Measurements from ENCODE around the gene TMEM179B. TPM values are rescaled to one million over a fixed set of nuclear protein-coding genes. Genes with fewer than 3 reads are reported as not detected.

Gene TMEM179B
- total RNA-seq, 2 experiments from 2014 or later = 42.4 to 43.0 TPM

DNA sequence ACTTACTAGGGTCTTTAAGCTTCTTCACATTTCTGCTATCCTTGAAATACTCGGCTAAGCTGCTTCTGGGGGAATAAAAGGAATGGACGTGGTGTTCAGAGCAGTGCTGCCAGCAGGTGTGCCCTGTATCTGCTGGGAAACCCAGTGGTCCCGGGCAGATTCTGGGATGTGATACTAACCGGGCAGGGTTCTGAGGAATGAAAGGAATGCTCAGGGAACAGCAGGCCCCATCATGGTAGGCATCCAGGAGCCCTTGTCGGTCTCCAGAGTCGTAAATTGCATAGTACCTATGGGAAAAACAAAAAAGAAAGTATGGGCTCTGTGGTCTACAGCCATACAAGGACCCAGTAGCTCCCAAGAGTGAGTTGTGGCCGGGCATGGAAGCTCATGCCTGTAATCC is 9.1 kb downstream of the TMEM179B start:
- H3K27ac Mint-ChIP-seq = no peak overlapping the region
- DNase-seq (no peak), ATAC-seq (no peak)
- peaks cover 57% of the 10 kb centered on the region for H3K36me3 Mint-ChIP-seq
- H3K4me1 Mint-ChIP-seq = peaks cover 11% of the 10 kb centered on the region
- CTCF ChIA-PET = interaction anchor here (3.2 kb wide), 1 partner anchor 9 kb away, joined by 26 read pairs; the partner anchor contains the start of gene TMEM179B
- no peaks in the 10 kb centered on the region for H3K27me3 Mint-ChIP-seq
- H3K4me3 Mint-ChIP-seq = no peak overlapping the region
- H3K9me3 Mint-ChIP-seq (ENCODE audit: low read depth) = no peaks in the 10 kb centered on the region

DNA sequence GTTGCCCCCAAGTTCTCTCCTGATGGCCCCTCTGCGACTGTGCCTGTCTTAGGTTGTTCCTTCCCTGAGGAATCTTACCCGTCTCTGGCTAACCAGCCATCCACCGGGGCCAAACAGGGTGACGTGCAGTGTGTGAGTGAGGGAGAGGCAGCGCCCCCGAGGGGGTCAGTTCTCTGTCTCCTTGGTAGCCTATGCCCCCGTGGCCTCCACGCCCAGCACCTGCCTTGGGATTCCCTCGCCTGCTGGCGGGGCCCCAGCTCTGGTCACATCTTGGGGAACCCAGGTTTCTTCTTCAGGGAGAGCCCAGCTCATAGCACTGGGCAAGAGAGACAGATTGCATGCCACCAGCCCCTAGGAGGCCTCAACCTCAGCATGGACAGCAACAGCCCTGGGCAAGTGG is 12.3 kb downstream of the TMEM179B start:
- no peaks in the 10 kb centered on the region for H3K9me3 Mint-ChIP-seq (ENCODE audit: low read depth)
- H3K4me1 Mint-ChIP-seq = peaks cover 29% of the 10 kb centered on the region
- ATAC-seq (peak; percentile 4), DNase-seq (no peak)
- no peaks in the 10 kb centered on the region for H3K27me3 Mint-ChIP-seq
- no peak overlapping the region for H3K27ac Mint-ChIP-seq
- peaks cover 60% of the 10 kb centered on the region for H3K36me3 Mint-ChIP-seq
- CTCF ChIA-PET = interaction anchor here (2.9 to 5.9 kb wide), 2 partner anchors 9 to 13 kb away, joined by 9 to 40 read pairs; partner anchors contain the start of gene TMEM179B
- H3K4me3 Mint-ChIP-seq = no peak overlapping the region

DNA sequence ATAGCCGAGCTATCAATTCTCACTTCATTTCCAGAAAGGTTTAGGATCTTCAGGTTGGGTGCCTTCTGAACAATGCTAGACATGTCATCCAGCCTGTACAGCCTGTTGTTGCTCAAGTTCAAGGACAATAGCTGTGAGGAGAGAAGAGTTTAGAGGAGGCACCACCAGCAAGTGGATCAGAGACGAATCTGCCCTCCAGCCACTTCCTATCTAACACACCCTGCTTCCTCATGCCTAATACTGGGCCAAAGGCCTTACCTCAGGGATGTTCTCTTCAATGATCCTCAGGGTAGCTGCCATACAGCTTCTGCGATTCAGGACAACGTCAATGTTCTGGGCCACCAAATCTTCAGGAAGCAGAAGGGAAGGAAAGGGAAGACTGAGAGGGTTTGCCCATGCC is 13.9 kb downstream of the TMEM179B start:
- no peaks in the 10 kb centered on the region for H3K9me3 Mint-ChIP-seq (ENCODE audit: low read depth)
- H3K4me1 Mint-ChIP-seq = peaks cover 36% of the 10 kb centered on the region
- no peak overlapping the region for H3K4me3 Mint-ChIP-seq
- CTCF ChIA-PET = interaction anchor here (0.6 to 5.9 kb wide), 4 partner anchors 11 to 40 kb away, joined by 3 to 40 read pairs (median 6); partner anchors contain the start of gene TMEM179B
- ATAC-seq (no peak), DNase-seq (no peak)
- no peaks in the 10 kb centered on the region for H3K27me3 Mint-ChIP-seq
- peak overlapping the region; percentile 24 for H3K27ac Mint-ChIP-seq
- peaks cover 51% of the 10 kb centered on the region for H3K36me3 Mint-ChIP-seq

DNA sequence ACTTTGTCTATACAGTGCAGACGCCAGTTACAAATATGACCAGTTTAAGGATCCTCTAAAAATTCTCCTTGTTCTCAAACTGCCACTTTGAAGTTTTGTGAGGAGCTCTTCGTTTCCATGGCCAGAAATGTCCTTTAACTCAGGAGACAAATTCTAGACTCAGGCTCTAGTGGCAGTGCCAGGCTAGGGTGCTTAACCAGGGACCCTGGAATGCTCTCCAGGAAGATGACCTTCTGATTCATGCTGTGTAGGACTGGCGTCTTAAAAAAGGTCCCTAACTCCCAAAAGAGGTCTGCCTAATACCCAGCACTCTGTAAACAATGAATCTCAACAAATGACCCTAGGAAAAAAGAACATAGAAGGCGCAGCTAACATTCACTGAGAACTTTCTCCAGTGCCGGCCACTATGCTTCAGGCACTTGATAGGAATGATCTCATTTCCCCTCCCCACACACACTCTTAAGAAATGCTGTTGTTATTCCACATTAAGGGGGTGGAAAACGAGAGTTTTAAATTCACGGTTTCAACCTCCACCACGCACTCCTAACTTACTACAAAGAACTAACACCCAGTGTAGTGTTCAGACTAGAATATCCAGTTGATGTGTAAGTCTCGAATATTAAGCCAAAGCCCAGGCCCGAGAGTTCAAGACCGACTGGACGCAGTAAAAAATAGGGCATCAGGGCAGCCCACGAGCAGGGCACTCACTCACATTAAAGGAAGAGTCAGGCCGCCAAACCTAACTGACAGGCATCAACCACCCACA is 17.3 kb downstream of the TMEM179B start:
- peaks cover 51% of the 10 kb centered on the region for H3K4me1 Mint-ChIP-seq
- no peaks in the 10 kb centered on the region for H3K27me3 Mint-ChIP-seq
- CTCF ChIA-PET = interaction anchor here (1.3 to 5.9 kb wide), 2 partner anchors 18 to 77 kb away, joined by 3 to 40 read pairs; partner anchors contain the start of genes HNRNPUL2 and TMEM179B
- H3K36me3 Mint-ChIP-seq = peaks cover 37% of the 10 kb centered on the region
- H3K27ac Mint-ChIP-seq = peak overlapping the region; percentile 98
- H3K4me3 Mint-ChIP-seq = peak overlapping the region; percentile 99
- no peak for ATAC-seq
- DNase-seq = no peak
- H3K9me3 Mint-ChIP-seq (ENCODE audit: low read depth) = no peaks in the 10 kb centered on the region

DNA sequence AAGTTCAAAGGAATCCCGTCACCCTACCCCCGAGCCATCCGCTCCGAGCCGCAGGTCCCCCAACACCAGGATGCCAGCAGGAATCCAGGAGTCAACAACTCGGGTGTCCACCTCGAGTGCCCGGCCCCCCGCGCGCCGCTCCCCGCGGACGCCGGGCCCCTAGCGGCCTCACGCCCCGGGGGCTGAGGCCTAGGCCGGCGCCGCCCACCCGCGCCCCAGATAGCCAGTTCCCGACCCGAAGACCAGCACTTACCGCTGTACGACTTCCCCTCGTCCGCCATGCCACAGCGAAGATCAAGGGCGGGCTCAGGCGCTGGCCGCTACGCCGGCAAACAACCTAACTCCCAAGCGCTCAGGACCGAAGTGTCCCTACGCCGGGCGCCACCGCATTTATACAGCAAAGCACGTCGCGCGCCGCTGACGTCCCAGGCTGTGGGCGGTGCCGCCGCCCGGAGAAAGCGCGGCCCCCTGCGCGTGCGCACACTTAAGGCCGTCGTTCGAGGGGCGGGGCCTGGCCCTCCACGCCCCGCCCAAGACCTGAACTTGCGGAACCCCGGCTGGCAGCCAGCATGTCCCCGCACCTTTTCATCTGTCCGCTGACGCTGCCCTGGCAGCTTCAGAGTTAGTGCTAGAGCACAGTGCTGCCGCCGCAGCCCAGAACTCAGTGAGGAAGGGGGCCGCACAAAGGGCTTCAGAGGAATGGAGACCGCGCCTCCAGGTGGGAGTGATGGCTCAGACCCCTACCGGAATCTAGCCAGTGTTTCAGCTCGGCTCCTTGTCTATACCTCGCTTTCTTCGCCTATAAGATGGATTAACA is 18.1 kb downstream of the TMEM179B start, which contains the start of gene NXF1:
Gene NXF1, minus strand, starts transcription at position 365 of the 817 bp plus-strand sequence. Its CDS starts 84 bp downstream, at position 281.
- CTCF ChIA-PET = interaction anchor here (0.5 to 5.9 kb wide), 13 partner anchors 11 to 100 kb away, joined by 3 to 40 read pairs (median 4); partner anchors contain the start of genes HNRNPUL2, SLC3A2 and TMEM179B
- peak within 1 kb of the TSS; percentile 98 for H3K27ac Mint-ChIP-seq

DNA sequence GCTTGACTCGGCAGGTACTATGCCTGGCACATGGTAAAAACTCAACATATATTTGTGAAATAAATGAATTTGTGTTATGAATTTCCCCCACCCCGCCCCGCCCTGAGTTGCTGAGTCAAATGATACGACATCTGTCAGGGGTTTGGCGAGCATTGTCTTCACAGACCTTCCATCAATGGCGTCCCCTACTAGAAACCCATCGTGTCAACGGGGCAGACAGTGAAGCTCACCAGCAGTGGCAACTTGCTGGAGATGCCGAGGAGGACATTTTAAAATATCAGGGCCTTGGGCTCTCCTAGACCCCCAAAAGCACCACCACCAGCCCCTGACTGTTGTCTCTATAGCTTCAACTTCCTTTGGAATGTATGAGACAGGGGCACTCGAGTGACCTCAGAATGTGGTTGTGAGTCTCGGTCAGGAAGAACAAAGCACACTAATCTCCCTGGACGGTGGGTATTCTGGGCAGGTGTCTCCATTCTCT is 18.8 kb downstream of the TMEM179B start:
- CTCF ChIA-PET = interaction anchor here (0.6 to 3.2 kb wide), 11 partner anchors 10 to 214 kb away, joined by 3 to 24 read pairs (median 4); partner anchors contain the start of genes SLC3A2, TMEM179B and TUT1

More for the DNA sequence above, 18.1 kb downstream of the TMEM179B start, which contains the start of gene NXF1:
- ATAC-seq (peak; percentile 83), DNase-seq (peak; percentile 95)
- Mint-ChIP-seq H3K9me3 (ENCODE audit: low read depth) (no peaks in the 10 kb centered on the region), H3K4me1 (peaks cover 49% of the 10 kb centered on the region), H3K4me3 (peak within 1 kb of the TSS; percentile 99), H3K36me3 (peaks cover 34% of the 10 kb centered on the region), H3K27me3 (no peaks in the 10 kb centered on the region)

DNA sequence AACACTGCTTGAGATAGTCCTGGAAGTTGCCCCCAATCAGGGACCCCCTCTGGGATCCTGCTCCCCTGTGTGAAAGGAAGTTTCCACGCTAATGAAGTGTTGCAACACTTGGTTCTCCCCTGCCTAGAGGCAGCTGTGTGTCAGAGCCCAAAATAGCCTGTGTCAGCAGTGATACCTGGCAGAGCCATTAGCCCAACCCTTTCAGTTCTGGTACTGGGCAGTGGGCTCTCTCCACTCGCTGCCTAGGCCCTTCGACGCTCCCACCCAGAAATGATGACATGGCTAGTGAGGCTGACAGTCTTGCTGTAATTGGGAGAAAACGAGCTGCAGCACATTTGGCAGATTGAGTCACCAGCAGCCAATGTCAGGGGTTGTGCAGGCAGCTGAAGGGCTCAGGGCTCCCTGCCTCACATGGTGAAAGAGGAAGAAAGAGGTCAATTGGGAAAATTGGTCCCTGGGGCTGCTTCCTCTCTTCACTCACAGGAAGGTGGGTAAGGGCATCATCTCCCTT is 19.5 kb downstream of the TMEM179B start:
- H3K27ac Mint-ChIP-seq = peak overlapping the region; percentile 98
- peak overlapping the region; percentile 99 for H3K4me3 Mint-ChIP-seq
- H3K9me3 Mint-ChIP-seq (ENCODE audit: low read depth) = no peaks in the 10 kb centered on the region
- H3K27me3 Mint-ChIP-seq = no peaks in the 10 kb centered on the region
- no peak for DNase-seq
- ATAC-seq = no peak
- peaks cover 48% of the 10 kb centered on the region for H3K4me1 Mint-ChIP-seq
- H3K36me3 Mint-ChIP-seq = peaks cover 23% of the 10 kb centered on the region
- CTCF ChIA-PET = interaction anchor here (1.1 to 3.2 kb wide), 8 partner anchors 9 to 215 kb away, joined by 3 to 24 read pairs (median 5); partner anchors contain the start of genes SLC3A2, TMEM179B and TUT1

More for the DNA sequence above, 18.8 kb downstream of the TMEM179B start:
- Mint-ChIP-seq H3K36me3 (peaks cover 30% of the 10 kb centered on the region), H3K27ac (peak overlapping the region; percentile 98), H3K9me3 (ENCODE audit: low read depth) (no peaks in the 10 kb centered on the region), H3K4me3 (peak overlapping the region; percentile 99), H3K4me1 (peaks cover 49% of the 10 kb centered on the region), H3K27me3 (no peaks in the 10 kb centered on the region)
- ATAC-seq (no peak), DNase-seq (peak; percentile 58)

DNA sequence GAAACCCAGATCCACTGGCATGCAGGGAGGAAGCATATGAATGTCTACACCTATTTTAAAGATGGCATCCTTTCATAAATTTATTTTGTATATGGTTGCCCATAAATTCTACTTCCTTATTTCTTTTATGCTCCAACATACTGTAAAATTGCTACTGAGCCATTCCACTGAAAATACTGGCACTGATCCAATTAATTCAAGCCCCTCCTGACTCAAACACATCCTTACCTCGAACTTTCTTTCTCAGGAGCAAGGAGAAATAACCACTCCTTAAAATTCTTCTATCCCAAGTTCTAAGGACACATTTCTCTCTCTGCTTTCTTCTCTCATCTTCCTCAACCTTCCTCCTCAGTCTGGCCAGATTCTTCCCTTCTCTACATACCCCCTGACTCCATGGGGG is 23.5 kb downstream of the TMEM179B start:
- CTCF ChIA-PET = no interaction called here

DNA sequence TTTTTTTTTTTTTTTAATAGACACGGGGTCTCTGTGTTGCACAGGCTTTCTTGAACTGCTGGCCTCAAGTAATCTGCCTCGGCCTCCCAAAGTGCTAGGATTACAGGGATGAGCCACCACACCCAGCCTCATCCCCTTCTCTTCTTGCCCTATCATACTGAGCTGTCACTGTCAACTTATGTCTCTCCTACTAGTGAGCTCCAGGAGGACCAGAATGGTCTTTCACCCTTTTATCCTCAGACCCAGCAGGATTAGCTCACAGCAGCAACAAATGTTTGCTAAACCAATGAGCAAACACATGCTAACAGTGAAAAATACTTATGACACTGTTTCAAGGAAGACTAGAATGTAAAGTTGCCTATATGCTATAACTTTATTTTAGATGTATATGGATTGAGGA is 24.5 kb downstream of the TMEM179B start:
- Mint-ChIP-seq H3K9me3 (ENCODE audit: low read depth) (no peaks in the 10 kb centered on the region), H3K27ac (no peak overlapping the region)

More for the DNA sequence above, 23.5 kb downstream of the TMEM179B start:
- Mint-ChIP-seq H3K4me1 (peaks cover 17% of the 10 kb centered on the region), H3K27ac (no peak overlapping the region), H3K36me3 (peaks cover 7% of the 10 kb centered on the region), H3K4me3 (no peak overlapping the region), H3K27me3 (no peaks in the 10 kb centered on the region), H3K9me3 (ENCODE audit: low read depth) (no peaks in the 10 kb centered on the region)
- no peak for DNase-seq
- ATAC-seq = no peak

DNA sequence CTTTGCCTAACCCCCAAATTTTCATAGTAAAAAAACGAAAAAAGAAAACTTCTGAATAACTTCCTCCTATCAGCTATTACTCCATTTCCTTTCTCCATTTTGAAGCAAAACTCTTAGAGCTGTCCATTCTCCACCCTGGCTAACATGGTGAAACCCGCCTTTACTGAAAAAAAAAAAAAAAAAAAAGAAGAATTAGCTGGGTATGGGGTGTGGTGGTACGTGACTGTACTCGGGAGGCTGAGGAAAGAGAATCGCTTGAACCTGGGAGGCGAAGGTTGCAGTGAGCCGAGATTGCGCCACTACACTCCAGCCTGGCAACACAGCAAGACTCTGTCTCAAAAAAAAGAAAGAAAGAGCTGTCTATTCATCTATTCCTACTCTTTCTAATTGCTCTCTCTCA is 29.4 kb downstream of the TMEM179B start:
- no peak for ATAC-seq
- CTCF ChIA-PET = interaction anchor here (1.0 to 3.4 kb wide), 3 partner anchors 10 to 40 kb away, joined by 3 to 18 read pairs (median 3); partner anchors contain the start of gene TMEM179B
- Mint-ChIP-seq H3K27ac (no peak overlapping the region), H3K9me3 (ENCODE audit: low read depth) (no peaks in the 10 kb centered on the region), H3K4me1 (peaks cover 2% of the 10 kb centered on the region), H3K36me3 (peaks cover 19% of the 10 kb centered on the region), H3K4me3 (no peak overlapping the region), H3K27me3 (no peaks in the 10 kb centered on the region)
- no peak for DNase-seq

More for the DNA sequence above, 24.5 kb downstream of the TMEM179B start:
- Mint-ChIP-seq H3K36me3 (peaks cover 10% of the 10 kb centered on the region), H3K4me1 (peaks cover 9% of the 10 kb centered on the region), H3K4me3 (no peak overlapping the region), H3K27me3 (no peaks in the 10 kb centered on the region)
- no peak for DNase-seq
- CTCF ChIA-PET = no interaction called here
- no peak for ATAC-seq

DNA sequence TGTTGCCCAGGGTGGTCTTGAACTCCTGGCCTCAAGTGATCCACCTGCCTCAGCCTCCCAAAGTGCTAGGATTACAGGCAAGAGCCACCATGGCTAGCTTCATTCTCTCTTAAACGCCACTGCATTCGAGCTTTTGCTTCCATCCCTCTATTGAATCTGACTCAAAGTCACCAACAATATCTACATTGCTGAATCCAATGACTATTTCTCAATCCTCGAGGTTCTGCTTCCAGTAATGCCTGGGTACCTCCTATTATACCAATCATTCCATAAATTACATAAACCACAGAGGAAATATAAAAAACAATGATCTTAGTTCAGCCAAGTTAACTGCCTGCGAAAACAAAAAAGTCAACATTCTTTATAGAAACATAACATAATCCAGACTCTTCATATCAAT is 29.9 kb downstream of the TMEM179B start:
- peaks cover 19% of the 10 kb centered on the region for H3K36me3 Mint-ChIP-seq
- ATAC-seq (no peak), DNase-seq (no peak)
- H3K27me3 Mint-ChIP-seq = no peaks in the 10 kb centered on the region
- H3K27ac Mint-ChIP-seq = no peak overlapping the region
- H3K9me3 Mint-ChIP-seq (ENCODE audit: low read depth) = no peaks in the 10 kb centered on the region
- H3K4me3 Mint-ChIP-seq = no peak overlapping the region
- peaks cover 2% of the 10 kb centered on the region for H3K4me1 Mint-ChIP-seq
- CTCF ChIA-PET = interaction anchor here (1.0 to 3.4 kb wide), 2 partner anchors 30 to 39 kb away, joined by 3 to 18 read pairs; partner anchors contain the start of gene TMEM179B

DNA sequence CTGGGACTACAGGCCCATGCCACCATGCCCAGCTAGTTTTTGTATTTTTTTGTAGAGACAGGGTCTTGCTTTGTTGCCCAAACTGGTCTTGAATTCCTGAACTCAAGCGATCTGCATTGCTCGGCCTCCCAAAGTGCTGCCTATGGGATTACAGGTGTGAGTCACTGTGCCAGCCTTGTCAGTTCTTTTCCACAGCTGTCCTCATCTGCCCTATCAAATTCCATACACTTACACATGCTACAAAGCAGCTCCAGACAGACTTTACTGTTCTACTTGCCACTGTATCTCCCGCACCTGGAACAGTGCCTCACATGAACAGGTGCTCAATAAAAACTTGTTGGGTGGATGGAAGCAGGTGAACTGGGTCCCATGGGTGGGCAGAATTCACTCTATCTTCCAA is 36.5 kb downstream of the TMEM179B start:
- H3K9me3 Mint-ChIP-seq (ENCODE audit: low read depth) = no peaks in the 10 kb centered on the region
- DNase-seq (no peak), ATAC-seq (no peak)
- H3K36me3 Mint-ChIP-seq = peaks cover 38% of the 10 kb centered on the region
- peak overlapping the region; percentile 2 for H3K27ac Mint-ChIP-seq
- no peaks in the 10 kb centered on the region for H3K27me3 Mint-ChIP-seq
- CTCF ChIA-PET = interaction anchor here (2.0 kb wide), 1 partner anchor 37 kb away, joined by 11 read pairs; the partner anchor contains the start of gene TMEM179B
- peaks cover 13% of the 10 kb centered on the region for H3K4me1 Mint-ChIP-seq
- H3K4me3 Mint-ChIP-seq = no peak overlapping the region

Data from activated CD8-positive, alpha-beta memory T cell treated with anti-CD3 and anti-CD28 coated beads, Interleukin-2, amount 10 ng/mL, durations not matched to agents 7 days and 5 days (primary cell).